ENCODE results near the gene TMEM237.
"Not testable (repeated sequence)": the region's sequence is repeated elsewhere in the genome, so short reads cannot be mapped to it uniquely, and the experiment has no call there.

Gene TMEM237

GRCh38 chr2:201643216-201643890, at the start of gene TMEM237:
TSS of gene TMEM237 (minus strand) at chr2:201643503. CDS start at chr2:201643400, 103 bp downstream.
- no peak for DNase-seq

- DNase-seq: no peak
These were observed 41.9 kb upstream of the TMEM237 start for GRCh38 chr2:201685156-201685555.

- DNase-seq: no peak
These were observed 37.4 kb upstream of the TMEM237 start for GRCh38 chr2:201680743-201681142.

GRCh38 chr2:201678401-201678800, 35.1 kb upstream of the TMEM237 start:
- DNase-seq: no peak

- DNase-seq: no peak
These were observed 32.2 kb upstream of the TMEM237 start for GRCh38 chr2:201675454-201675853.

- DNase-seq: no peak
These were observed 31.5 kb upstream of the TMEM237 start for GRCh38 chr2:201674794-201675193.

- DNase-seq: no peak
These were observed 31.0 kb upstream of the TMEM237 start for GRCh38 chr2:201674298-201674697.

GRCh38 chr2:201673546-201673945, 30.2 kb upstream of the TMEM237 start:
- DNase-seq: no peak

GRCh38 chr2:201671205-201671604, 27.9 kb upstream of the TMEM237 start:
- DNase-seq: not testable (repeated sequence)

GRCh38 chr2:201669865-201670264, 26.6 kb upstream of the TMEM237 start:
- DNase-seq: no peak

- DNase-seq: no peak
These were observed 25.2 kb upstream of the TMEM237 start for GRCh38 chr2:201668402-201668910.

GRCh38 chr2:201664334-201664733, 21.0 kb upstream of the TMEM237 start:
- DNase-seq: no peak

GRCh38 chr2:201661366-201661765, 18.1 kb upstream of the TMEM237 start:
- DNase-seq: no peak

GRCh38 chr2:201660293-201660895, 17.1 kb upstream of the TMEM237 start:
- peak; percentile 2 for DNase-seq

- no peak for DNase-seq
These were observed 13.4 kb upstream of the TMEM237 start for GRCh38 chr2:201656740-201657139.

GRCh38 chr2:201656102-201656501, 12.8 kb upstream of the TMEM237 start:
- no peak for DNase-seq

GRCh38 chr2:201654616-201655384, 11.5 kb upstream of the TMEM237 start:
- no peak for DNase-seq

GRCh38 chr2:201653221-201653620, 9.9 kb upstream of the TMEM237 start:
- no peak for DNase-seq

GRCh38 chr2:201649442-201649841, 6.1 kb upstream of the TMEM237 start:
- no peak for DNase-seq

GRCh38 chr2:201647431-201647830, 4.1 kb upstream of the TMEM237 start:
- no peak for DNase-seq

GRCh38 chr2:201644001-201644400, 698 bp upstream of the TMEM237 start:
- no peak for DNase-seq

GRCh38 chr2:201642579-201643215, 606 bp downstream of the TMEM237 start:
- DNase-seq: peak; percentile 51

- no peak for DNase-seq
These were observed 1.2 kb downstream of the TMEM237 start for GRCh38 chr2:201642086-201642578.
